Renal pelvis (tissue), 4 donors: ENCODE results near the gene CEP295NL. TPM values are rescaled to one million over a fixed set of nuclear protein-coding genes. Genes with fewer than 3 reads are reported as not detected.
"Not testable (repeated sequence)": the region's sequence is repeated elsewhere in the genome, so short reads cannot be mapped to it uniquely, and the experiment has no call there.

Source experiments
- DNase-seq: peaks from one replicate; pipeline ENCODE4 v3.0.0-alpha.2; 2013
- polyA plus RNA-seq, 3 donors: library from polyadenylated mRNA; unstranded; fragments of 120-200 nt; gene quantifications; one replicate each; pipeline ENCODE4 v1.2.1, GENCODE V29; 2013; ENCODE audit not compliant: insufficient read length in 3 of 3

CEP295NL gene
- polyA plus RNA-seq, 3 donors = 0.17 to 0.52 (median 0.45) TPM

DNA sequence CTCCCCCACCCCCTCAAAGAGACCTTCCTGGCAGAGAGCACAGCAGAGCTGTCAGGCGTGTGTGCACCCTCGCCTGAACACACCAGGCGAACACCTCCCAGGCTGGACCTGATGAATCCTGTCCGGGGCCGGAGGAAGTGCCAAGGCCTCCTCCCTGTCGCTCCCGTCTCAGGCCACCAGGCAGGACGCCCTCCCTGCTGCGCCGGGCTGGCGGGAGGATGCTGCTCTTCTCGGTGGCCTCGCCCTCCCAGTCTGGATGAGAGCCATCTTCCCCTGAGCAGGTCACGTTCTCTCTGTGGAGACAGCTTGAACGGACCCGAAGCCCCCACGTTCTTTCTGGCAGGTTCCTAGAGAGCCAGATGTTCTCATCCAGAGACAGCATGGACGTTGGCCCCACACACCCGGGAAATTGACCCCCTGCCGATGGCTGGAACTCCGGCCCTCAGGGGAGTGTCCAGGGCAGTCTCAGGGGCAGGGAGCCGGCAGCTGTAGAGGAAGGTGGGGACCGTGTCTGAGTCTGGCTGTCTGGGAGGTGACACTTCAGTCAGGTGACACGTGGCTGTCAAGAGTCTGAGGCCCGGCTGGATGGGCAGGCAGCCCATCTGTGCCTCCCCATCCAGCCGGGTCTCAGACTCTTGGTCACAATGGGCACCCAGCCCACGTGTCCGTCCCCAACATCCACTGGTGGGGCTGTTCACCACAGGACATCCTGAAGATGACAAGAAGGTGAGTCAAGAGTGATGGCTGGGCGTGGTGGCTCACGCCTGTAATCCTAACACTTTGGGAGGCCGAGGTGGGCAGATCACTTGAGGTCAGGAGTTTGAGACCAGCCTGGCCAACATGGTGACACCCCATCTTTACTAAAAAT, 27.1 kb upstream of the CEP295NL start:
- no peak for DNase-seq

DNA sequence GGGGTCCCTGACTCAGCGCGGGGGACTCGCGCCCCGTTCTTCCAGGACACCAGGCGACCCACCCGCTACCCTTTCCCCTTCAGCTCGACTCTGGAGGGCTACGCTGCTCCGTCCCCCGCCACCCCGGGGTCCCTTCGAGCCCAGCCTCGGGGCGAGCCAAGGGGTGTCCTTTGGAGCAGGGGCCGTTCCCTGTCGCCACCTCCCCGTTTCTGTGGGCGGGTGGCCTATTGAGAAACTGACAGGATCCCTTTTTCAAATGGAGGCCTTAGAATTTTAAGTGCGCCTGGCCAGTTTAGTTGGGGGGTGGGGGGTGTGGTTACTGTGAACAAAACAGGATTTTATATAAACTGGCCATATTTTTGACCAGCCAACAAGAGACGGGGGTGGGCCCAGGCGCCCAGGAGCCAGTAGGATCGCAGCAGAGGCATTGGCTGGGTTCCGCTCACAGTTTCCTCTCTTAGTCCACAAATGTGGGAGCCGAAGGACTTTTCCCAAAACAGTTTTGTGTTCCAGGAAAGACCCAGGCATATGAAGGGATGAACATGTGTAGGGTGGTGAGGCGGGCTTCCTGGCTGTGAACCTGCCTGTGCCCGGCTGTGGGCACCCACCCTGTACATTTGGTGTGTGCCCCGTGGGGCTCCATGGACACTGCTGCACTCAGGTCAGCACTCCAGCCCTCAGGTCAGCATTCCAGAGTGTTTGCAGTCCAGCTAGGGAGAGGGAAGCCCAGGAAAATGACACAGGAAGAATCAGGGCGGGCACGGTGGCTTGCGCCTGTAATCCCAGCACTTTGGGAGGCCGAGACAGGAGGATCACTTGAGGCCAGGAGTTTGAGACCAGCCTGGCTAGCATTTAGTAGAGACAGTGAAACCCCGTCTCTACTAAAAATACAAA, 22.9 kb upstream of the CEP295NL start:
- peak; percentile 73 for DNase-seq

DNA sequence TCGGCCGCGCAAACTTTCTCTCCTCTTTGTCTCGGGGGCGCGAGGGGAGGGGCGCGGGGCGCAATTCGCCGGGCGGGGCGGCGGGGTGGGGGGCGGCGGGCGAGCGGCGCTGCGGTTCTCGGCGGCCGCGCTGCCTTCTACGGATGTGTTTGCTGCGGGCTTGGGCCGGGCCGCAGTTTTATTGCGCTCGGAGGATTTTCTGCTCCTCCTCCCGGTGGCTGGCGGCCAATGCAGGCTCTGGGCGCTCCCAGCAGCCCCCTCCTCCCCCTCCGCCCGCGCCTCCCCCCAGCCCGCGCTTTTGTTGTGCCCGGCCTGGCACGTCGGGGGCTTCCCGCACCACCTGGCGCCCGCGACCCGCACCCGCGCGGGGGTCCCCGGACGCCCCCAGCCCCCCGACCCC, 22.2 kb upstream of the CEP295NL start, which contains the start of gene TIMP2:
TIMP2 (minus strand) TSS at position 154 of the 400 bp plus-strand sequence. CDS start 299 bp downstream, outside the sequence.
- DNase-seq = peak; percentile 91

DNA sequence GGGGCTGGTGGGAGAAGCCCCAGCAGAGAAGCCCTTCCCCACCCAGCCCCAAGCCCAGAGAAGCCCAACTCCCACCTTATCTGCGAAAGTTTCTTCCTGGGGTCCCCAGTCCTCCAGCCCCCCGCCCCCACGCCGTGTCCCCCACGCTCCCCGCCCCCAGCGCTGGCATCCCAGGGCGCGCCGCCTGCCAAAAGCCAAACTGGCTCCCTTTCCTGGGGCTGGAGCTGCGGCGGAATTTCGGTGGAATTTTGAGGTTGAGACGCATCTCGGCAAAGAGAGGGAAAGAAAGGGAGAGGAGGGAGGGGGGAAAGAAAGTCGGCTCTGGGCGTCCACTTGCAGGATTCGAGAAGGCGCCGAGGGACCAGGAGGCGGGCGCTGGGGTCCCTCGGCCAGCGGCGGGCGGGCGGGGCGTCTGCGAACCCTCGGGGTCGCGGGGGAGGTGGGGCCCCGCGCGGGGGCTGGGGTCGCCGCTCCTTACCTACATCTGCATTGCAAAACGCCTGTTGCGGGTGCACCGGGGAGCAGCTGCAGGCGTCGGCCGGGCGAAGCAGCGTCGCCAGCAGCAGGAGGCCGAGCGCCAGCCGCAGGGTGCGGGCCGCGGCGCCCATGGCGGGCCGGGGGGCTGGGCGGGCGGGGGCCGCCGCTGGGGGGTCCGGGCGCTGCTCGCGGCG, 21.6 kb upstream of the CEP295NL start:
- DNase-seq = no peak

DNA sequence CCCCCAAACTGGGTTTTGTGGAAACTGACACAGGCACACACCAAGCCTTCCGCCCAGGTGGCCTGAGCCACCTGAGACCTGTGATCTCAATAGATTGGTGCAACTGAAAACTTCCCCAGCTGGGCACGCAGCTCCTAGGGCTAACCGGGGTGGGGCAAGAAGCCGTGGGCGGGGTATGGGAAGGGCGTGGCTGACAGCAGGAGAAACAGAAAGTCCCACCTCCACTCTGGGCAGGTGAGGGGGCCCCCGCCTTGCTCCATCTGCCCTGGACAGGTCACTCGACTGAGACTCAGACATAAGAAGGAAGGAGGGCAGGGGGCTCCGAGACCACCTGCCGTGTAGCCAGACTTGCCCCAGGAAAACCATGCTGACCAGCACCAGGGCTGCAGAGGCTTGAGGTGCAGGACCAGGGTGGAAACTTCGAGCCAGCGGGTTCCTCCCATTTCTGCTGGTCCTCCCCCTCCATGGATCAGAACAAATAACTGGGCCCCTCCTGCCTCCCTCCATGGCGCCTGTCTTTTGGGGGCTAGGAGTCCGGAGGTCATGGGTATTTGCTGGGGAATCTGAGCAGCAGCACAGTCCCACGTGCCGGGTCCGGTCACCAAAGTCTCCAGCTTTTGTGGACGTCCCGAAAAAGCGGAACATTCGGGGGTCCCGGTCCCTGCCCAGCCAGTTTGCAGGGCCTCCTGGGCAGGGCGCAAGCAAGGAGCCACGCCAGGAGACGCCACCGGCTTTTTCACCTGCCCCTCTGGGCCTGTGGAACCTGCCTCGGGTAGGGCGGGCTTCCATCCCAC, 20.9 kb upstream of the CEP295NL start:
- DNase-seq = no peak

DNA sequence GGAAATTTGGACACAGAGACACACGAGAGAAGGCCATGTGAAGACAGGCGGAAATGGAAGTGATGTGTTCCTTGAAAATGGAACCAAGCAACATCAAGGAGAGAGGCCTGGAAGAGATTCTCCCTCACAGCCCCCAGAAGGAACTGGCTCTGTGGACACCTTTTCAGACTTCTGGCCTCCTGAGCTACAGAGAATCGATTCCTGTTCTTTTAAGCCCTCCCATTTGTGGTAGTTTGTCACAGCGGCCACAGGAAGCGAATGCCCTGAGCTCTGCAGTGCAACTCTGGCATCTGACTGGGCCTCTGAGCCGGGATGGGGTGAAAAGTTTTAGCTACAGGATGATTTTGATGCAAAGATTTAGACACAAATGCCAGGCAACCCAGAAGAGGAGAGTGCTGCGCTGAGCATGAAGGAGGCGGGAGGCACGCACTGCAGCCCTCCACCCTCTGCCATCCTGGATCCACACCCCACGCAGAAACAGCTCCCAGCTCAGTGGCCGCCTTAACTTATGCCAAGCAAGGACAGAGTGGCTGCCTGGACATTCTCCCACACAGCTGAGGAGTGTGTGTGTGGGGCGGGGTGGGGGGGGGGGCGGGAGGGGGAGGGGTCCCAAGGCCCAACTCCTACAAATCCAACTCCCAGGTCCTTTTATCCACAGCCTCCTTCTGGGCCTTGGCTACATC, 20.0 kb upstream of the CEP295NL start:
- DNase-seq = no peak

DNA sequence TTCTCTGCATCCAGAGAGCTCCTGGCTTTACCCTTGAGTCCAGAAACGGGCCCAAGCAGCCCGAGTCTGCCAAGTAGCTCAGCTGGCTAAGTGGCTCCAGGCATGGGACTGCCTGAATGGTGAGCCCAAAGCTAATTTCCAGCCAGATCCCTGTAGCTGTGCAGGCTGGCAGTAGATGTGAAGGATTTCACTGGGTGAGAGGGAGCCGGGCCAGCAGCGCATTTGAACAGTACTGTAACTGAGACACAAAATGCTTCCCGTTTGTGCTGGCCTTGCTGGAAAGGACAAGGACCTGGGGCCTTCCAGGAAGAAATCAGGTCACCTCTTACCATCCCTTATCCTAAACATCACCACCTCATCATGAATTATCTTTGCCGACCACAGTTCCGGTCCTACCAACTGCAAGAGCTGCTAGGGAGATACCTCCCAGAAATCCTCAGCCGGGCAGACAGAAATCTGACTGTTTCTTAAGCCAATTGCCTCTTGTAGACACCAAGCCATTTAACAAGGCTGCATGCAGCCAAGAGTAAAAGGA, 18.5 kb upstream of the CEP295NL start:
- no peak for DNase-seq

DNA sequence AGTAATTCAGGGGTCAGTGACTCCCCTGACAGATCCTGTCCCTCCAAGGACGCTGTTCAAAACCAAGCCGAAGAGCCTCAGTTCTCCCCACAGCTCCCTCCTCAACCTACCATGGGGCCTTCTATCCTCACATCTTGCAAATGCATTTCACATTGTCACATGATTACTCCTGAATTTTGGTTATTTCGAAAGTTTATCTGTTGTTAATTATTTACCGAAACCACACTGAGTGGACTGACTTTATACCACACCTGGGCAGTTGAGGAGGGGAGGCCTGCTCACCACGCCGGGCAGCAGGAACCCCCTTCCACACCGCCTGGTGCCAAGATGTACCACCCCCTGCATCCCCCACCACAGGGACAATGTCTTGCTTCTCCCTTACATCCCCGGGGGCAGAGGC, 17.5 kb upstream of the CEP295NL start:
- no peak for DNase-seq

DNA sequence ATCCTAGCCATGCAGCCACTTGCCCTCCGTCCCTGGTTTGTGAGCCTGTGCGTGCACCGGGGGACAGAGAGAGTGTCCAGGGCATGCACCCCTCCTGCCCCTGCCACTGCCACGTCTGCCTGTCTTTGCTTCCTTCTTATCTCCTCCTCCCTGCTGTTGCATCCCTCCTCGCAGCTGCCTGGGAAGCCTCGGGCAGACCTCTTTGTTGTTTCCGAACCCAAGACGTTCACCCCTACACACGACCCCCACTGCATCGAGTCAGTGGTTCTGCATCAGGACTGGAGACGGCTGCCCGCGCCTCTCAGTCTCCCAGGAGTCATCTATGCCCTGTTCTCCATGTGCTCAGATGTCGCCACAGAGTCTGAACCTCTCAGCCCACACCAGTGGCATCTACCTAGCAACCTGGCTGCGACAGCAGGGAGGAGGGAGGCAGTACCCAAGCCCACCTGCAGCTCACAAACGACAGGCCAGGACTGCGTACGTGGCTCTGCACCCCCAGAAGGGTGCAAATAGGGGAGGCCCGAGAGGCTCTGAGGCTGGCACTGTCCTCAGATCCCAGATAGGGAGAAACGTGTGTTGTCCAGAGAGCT, 17.0 kb upstream of the CEP295NL start:
- DNase-seq = peak; percentile 59

DNA sequence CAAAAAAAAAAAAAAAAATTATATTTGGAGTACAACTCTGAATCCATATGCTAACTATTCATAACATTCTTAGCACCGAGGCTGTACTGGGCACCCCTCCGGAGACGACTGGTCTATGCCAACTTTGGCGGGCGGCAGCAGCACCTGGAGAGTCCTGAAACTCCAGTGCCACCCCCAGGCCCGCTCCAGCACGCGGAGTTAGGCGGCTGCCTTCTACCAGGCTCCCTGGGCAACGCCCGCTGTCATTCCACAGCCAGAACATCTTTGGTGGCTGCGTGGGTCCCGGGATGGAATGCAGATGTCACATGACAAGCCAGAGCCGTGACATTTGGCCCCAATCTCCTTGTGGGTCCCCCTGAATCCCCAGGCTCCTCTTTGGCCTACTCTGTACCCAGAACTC, 16.0 kb upstream of the CEP295NL start:
- no peak for DNase-seq

DNA sequence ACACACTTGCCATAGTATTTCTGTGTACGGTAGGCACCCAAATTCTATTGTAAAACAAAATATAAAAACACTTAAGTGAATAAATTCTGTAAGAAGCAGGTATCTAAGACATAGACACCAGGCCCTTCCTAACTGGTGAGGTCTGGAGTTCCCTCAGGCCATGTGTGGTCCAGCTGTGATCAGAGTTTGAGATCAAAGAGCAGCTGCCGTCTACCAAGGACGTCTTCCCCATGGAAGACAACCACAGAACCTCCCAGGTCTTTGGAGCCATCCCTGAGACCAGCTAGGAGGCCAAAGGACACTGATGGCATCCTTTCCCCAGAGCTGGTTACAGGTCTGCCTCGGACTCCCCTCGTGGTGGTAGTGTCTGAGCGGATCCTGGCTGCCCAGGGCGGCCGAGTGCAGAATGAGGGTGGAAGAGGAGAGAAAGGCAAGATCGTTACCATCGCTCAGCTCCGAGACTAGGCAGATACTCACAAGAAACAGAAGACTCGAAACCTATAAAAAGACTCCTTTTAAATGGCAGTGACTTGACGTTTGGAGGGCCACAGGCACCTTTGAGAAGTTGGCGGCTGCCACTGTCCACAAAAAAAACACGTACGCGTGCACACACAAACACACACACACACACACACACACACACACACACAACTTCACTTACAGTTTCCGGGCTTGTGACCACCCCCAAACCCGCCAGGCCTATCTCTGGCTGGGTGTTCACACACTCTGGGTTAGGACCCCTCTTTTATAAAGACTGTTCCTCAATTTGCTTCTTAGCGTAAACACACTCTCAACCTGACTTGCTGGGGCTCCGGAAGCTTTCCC, 14.7 kb upstream of the CEP295NL start:
- DNase-seq = no peak

DNA sequence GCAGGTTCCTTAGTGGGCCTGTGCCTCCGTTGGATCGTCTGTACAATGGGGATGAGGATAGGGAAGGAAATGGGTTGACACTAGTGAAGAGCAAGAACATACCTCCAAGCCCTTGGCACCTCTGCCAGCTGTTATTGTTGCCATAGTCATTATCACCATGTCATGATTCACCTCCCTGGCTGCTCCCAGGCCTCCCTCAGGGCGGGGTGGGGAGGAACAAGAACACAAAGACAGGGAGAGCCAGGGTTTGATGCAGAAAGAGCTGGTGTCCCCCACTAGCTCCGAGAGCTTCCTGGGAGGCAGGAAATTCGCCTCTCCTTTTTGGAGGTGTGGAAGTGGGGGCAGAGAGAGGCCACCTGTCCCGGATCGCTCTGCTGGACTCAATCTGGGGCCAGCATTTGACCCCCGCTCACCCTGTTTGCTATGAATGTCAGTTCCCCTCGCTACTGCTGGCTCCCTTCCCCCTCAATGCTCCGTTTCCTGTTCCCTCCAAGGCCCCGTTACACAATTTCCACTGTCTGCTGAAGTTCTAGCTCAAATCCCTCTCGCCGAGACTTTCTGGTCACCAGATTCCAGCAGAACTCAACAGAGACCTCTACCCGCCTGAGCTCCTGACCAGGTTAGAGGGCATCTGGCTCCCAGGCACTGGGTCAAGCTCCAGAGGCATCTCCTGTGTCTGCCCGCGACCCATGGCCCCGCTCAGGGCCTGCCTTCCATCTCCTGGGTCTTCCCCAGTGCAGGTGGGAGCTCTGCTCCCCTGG, 13.1 kb upstream of the CEP295NL start:
- no peak for DNase-seq

DNA sequence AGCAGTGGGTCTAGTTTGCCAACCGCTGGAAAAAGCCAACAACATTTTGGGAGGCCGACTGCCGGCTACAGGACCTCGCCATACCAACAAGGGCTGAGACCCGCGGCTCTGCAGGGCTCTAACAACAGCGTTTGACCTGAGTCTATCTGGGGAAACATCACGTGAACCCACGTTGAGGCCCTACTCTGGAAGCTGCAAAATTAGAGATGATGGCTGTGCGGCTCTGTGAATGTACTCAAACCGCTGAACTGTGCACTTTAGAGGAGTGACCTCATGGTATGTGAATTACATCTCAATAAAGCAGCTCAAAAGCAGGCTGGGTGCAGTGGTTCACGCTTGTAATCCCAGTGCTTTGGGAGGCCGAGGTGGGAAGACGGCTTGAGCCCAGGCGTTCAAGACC, 10.1 kb upstream of the CEP295NL start:
- no peak for DNase-seq

DNA sequence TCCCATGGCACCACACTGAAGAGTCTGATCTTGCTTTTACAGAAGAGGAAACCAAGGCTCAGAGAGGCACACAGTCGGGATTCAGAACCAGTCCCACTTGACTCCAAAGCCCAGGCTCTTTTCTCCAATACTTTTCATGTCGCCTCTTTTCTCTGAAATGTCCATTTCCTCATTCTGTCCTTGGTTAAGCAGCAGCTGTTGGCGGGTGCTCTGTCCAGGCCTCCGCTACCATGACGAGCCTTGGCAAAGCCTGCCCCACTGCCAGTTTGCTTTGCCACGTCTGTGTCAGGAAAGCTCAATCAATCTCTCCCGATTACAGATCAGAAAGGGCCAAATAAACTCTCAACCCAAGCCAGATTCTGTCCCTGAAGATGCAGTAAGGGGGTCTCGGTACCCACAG, 9.1 kb upstream of the CEP295NL start:
- no peak for DNase-seq

DNA sequence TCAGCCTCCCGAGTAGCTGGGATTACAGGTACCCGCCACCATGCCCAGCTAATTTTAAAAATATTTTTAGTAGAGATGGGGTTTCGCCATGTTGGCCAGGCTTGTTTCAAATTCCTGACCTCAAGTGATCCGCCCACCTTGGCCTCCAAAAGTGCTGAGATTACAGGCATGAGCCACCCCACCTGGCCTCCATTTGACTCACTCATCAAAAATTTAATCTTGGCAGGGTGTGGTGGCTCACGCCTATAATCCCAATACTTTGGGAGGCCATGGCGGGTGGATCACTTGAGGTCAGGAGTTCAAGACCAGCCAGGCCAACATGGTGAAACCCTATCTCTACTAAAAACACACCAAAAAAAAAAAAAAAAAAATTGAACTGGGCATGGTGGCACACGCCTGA, 8.5 kb upstream of the CEP295NL start:
- not testable (repeated sequence) for DNase-seq

DNA sequence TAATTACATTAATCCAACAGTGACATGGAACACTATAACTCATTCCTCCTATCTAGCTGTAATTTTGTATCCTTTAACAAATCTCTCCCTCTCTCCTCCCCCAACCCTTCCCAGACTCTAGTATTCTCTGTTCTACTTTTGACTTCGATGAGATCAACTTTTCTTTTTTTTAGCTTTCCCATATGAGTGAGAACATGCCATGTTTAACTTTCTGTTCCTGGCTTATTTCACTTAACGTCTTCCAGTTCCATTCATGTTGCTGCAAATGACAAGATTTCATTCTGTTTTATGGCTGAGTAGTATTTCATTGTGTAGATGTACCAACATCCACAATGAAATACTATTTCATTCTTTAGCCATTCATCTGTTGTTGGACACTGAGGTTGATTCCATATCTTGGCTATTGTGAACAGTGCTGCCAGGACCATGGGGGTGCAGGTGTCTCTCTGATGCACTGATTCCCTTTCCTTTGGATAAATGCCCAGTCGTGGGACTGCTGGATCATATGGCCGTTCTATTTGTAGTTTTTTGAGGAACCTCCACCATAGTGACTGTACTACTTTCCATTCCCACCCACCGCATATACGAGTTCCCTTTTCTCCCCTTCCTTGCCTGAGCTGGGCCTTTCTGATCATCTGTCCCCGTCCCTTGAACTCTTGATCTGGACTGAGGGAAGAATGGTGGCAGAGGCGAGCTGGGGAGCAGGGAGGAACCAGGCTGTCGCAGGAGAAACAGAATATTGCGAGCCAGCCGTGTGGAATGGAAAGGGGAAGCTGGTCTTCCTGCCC, 7.7 kb upstream of the CEP295NL start:
- DNase-seq = no peak

DNA sequence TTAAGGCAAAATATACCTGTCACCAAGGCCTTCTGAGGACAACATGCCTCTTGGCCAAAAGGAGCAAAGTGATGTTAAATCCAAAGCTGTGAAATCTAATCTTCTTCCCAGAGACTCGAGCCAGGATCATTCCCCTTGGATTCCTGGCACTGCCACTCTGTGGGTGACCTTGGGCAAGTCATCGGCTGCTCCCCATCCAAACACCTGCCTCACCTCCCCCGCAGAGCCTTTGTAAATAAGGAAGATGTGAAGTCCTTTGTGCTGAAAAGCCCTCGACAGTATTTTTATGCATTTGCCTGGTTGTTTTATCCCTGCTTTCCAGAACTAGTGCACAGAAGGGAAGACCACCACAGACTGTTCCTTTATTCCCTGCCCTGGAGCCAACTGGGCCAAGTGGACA, 5.4 kb upstream of the CEP295NL start:
- DNase-seq = no peak

DNA sequence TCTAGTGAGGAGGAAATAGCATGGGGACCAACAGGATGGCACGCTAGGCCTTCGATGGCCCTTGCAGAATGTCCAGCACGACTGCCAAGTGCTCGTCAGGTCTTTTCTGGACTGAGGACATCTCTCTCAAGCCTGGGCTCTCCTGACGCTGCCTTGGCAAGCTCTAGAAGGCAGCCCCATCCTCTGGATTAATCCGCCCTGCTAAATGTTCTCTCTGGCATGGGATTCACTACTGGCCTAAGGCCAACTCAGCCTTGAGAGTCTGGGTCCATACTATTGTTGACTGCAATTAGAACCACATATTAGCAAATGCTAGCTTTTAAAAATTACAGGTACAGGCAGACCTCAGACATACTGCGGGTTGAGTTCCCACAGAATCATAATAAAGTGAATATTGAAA, 2.5 kb upstream of the CEP295NL start:
- DNase-seq = no peak
